Keratinocyte (primary cell): Measurements from ENCODE around the gene PI3.

Experiments used
- CTCF ChIP-seq, 3 experiments: IDR thresholded peaks in 1 of 3; conservative IDR thresholded peaks in 1 of 3; optimal IDR thresholded peaks in 1 of 3; 2 replicates in 2 of 3; 3 replicates in 1 of 3; pipeline versions ENCODE3 to v1.5.1; 2011; ENCODE audit warnings: low read length in 3 of 3, mild to moderate bottlenecking in 3 of 3, moderate library complexity in 2 of 3, control low read depth in 1 of 3, inconsistent platforms in 1 of 3; ENCODE audit not compliant: insufficient read depth in 2 of 3; ENCODE audit errors: extremely low read depth in 1 of 3
- EZH2 ChIP-seq: IDR thresholded peaks from one replicate; pipeline ENCODE4 v1.6.1; 2012; ENCODE audit warnings: inconsistent platforms, mild to moderate bottlenecking, low read length, moderate library complexity

- TF ChIP-seq EZH2 = no peak
- TF ChIP-seq CTCF (optimal IDR thresholded peaks at IDR 0.05 in 1 of 3, IDR thresholded peaks at IDR 0.05 in 1 of 3, conservative IDR thresholded peaks at IDR 0.05 in 1 of 3; ENCODE audit: extremely low read depth in 1 of 3, insufficient read depth in 2 of 3, low read length in 3 of 3) = no peak
These were observed 46.4 kb downstream of the PI3 start, which contains the start of gene SEMG2 for GRCh38 chr20:45221076-45221475.
